HL-60 (cell line): ENCODE measurements around the gene DZIP3.

Experiments used
- GABPA ChIP-seq: IDR thresholded peaks from 2 replicates; pipeline ENCODE4 v1.6.1; 2012; ENCODE audit warnings: low read depth
- POLR2AphosphoS5 ChIP-seq: IDR thresholded peaks from 2 replicates; pipeline ENCODE4 v1.6.1; 2012; ENCODE audit warnings: low read depth
- REST ChIP-seq: IDR thresholded peaks from 2 replicates; pipeline ENCODE4 v1.6.1; 2012; ENCODE audit warnings: low read depth; ENCODE audit not compliant: insufficient replicate concordance
- SPI1 ChIP-seq: IDR thresholded peaks from 2 replicates; pipeline ENCODE4 v1.6.1; 2012; ENCODE audit warnings: low read depth, mild to moderate bottlenecking, borderline replicate concordance
- TF ChIP-seq, protein P1 (sequence below): IDR thresholded peaks from one replicate; pipeline ENCODE4 v1.5.1; 2011; ENCODE audit warnings: low read length, control low read depth, inconsistent platforms; ENCODE audit not compliant: insufficient read depth

GRCh38 chr3:108569336-108569735 is 20.2 kb upstream of the DZIP3 start:
- TF ChIP-seq, protein P1, sequence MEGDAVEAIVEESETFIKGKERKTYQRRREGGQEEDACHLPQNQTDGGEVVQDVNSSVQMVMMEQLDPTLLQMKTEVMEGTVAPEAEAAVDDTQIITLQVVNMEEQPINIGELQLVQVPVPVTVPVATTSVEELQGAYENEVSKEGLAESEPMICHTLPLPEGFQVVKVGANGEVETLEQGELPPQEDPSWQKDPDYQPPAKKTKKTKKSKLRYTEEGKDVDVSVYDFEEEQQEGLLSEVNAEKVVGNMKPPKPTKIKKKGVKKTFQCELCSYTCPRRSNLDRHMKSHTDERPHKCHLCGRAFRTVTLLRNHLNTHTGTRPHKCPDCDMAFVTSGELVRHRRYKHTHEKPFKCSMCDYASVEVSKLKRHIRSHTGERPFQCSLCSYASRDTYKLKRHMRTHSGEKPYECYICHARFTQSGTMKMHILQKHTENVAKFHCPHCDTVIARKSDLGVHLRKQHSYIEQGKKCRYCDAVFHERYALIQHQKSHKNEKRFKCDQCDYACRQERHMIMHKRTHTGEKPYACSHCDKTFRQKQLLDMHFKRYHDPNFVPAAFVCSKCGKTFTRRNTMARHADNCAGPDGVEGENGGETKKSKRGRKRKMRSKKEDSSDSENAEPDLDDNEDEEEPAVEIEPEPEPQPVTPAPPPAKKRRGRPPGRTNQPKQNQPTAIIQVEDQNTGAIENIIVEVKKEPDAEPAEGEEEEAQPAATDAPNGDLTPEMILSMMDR: no peak
- TF ChIP-seq POLR2AphosphoS5 (no peak), GABPA (no peak), REST (no peak), SPI1 (no peak)
